NCI-H128 (cell line): Measurements from ENCODE around the gene DRAP1.

Source experiments
- DNase-seq: peaks from one replicate; lab custom pipeline; 2025; ENCODE audit not compliant: unreplicated experiment; lab: John Stamatoyannopoulos, UW

The DRAP1 gene, protein sequence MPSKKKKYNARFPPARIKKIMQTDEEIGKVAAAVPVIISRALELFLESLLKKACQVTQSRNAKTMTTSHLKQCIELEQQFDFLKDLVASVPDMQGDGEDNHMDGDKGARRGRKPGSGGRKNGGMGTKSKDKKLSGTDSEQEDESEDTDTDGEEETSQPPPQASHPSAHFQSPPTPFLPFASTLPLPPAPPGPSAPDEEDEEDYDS

DNA sequence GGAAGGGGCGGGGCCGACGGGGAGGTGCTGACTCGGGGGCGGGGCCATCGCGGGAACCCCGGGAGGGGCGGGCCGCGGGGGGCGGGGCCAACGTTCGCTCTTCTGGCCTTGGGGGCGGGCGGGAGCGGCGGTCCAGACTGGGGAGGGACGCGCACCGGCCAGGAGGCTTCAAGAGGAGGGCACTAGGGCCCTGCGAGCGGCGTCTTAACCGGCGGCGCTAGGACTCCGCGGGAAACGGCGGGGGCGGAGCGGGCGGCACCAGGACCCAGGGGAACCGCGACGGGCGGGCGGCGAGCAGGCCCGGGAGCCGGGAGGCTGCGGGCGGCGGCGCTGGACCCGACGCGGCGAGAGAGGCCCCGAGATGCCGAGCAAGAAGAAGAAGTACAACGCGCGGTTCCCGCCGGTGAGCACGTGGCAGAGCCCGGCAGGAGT, at the start of gene DRAP1:
Gene DRAP1 (plus strand): TSS at position 286 of the 432 bp plus-strand sequence. CDS start 76 bp downstream, at position 362.
- DNase-seq: peak; percentile 90

DNA sequence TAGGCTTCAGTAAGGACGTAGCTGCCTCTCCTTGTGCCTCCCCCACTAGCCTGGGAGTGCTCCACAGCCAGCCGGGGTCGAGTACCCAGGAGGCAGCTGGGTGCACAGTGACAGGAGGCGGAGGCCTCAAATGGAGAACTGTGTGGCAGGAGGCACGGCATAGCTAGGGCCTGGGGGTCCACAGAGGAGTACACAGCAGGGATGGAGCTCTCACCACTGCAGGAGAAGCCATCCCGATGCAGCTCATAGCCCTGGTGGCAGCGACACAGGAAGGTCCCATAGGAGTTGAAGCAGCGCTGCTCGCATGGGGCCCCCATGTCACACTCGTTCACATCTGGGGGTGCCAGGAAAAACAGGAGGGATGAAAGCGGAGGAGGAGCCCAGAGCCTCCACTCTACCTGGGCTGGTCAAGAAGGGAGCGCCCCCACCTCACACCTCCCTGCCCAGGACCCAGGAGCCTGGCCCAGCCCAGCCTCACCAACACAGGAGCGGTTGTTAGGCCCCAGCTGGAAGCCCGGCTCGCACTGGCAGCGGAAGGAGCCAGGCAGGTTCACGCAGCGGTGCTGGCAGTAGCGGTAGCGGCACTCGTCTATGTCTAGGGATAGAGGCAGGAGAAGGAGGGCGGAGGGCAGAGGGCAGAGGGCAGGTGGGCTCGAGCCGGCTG, 49.5 kb upstream of the DRAP1 start:
- no peak for DNase-seq

DNA sequence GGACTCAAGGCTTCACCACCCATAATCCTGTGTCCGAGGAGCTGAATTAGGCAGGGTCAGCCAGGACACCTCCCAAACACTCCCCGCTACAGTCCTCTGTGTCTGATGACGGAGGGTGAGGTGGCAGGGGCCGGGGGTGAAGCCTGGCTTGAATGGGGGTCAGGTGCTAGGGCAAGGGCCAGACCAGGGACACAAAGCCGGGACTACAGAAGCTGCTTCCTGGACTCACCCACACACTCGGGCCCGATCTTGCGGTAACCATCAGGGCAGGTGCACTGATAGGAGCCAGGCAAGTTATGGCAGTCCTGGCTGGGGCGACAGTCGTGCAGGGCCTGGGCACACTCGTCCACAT, 48.9 kb upstream of the DRAP1 start:
- DNase-seq: no peak

DNA sequence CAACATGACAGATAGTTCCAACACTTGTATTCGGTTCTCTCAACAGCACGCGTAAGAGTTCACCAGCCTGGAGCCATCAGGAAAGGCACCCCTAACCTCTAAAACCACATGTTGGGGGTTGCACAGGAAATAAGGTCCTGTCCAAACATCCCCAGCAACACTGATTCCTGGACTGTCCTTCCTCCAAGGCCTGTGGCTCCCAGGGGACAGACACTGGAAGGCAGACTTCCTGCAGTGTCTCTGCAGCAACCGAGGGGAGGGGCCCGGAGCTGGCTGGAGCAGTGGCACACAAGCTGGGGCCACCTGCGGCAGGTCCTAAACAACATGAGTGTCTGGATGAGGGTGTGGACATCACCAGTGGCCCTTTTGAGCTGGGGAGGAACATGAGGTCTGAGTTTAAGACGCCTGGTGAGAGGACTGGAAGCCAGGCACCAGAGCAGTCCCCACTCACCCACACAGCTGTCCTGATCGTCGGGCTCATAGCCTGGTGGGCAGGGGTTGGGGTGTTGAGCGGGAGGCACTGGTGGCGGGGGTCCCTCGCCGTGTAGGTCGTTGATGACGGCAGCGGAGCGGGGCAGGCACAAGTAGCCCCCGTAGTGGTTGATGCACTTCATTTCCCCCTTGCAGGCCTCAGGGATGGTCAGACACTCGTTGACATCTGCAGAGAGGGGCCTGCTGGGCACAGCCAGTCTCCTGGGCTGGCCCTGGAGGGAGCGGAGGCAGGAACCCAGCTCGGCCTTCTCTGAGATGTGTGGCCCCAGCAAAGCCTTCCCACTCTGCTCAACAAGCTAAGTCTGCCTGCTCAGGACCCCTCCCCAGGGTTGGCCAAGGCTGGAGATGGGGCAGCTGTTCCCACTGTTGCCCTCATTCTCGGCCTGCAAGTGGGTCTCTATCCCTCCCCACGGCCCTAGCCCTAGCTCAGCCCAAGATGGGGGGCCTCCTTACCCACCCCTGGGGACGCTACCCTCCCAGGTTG, 48.2 kb upstream of the DRAP1 start:
- no peak for DNase-seq

DNA sequence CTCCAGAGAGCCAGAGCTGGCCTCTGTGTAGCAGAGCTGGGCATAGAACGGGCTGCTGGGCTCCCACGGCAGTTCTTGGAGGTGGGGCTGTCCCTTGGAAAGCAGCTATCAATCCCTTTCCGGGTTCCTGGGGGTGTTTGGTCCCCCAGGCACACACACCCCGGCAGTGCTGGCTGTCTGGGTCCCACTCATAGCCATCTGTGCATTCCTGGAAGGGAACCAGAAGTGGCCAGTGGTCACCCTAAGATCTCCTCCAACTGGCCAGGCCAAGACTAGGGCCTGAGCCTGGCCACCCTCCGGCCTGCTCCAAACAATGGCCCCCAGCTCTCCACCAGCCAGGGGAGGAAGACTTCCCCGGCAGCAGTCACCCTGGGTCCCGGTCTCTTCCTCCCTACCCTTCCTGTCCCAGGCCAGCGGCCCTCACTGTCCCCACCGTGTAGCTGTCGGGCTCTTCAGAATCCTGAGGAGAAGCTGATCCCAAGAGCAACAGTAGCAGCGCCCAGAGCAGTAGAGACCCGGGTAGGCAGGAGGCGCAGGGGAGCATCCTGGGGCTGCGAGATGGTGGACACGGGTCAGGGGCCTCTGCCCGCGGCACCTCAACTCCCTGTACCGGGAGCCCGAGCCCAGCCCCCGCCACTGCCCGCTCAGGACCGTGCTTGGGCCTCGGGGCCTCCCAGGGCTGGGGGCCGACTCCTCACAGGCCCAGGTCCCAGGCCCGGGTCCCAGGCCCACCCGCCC, 47.2 kb upstream of the DRAP1 start:
- DNase-seq: no peak

DNA sequence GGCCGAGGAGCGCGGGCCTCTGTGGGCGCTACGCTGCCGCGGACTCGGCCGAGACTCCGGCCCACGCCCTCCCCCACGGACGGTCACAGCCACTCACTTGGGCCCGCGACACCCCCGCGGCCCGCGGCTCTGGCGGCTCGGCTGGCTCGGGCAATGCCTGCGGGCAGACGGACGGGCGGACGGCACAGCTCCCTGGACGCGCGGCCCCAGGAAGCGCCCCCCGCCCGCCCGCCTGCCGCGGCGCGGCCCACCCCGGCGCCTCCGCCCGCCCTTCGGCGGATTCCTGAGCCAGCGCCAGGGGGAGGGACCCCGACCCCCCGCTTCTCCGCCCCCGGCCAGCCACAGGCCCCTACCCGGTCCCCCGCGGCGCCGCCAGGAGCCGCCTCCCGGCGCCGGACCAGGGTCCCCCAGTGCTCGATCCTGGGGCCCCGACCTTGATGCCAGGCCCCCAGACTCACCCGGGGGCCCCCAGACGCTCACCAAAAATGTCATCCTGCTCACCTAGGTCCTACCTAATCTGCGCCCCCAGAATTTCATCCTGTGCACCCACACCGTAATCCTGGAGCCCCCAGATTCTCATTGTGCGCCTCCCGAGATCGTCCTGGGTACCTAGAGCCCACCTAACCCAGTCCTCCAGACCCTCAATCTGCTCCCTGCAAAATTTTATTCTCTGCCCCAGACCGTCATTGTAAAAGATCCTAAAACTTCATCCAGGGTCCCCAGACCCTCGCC, 46.5 kb upstream of the DRAP1 start, which contains the start of gene EFEMP2:
Gene EFEMP2 (minus strand): TSS at position 215 of the 732 bp plus-strand sequence. CDS start 446 bp downstream, outside the sequence.
- no peak for DNase-seq

DNA sequence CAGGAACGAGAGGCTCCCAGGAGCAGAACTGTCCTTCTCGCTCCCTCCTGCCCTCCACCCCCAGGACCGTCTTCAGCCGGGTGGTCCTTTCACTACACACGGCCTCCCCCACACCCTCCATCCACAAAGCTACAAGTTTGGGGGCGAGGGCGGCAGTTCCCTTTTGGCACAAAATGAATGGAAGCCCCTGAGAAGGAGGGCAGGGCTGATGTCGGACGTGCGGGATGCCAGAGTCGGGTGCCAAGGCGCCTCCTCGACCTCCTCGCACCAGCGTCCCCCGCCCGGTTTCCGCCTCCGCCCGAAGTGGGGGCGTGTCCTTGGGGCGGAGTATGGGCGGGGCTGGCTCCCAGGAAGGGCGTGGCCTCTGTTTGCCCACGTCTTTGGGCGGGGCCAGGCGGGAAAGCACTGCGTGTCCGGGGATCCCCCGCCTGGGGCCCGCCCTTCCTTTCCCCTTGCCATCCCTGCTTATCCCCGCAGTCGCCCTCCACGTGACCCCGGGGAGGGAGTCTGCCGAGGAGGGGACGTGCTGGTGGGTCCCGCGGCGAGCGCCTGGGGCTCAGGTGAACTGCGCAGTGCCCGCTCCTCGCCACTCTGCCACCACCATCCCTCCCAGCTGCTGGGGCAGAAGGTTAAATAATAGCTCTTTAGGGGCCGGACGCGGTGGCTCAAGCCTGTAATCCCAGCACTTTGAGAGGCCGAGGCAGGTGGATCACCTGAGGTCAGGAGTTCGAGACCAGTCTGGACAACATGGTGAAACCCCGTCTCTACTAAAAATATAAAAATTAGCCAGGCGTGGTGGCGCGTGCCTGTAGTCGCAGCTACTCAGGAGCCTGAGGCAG, 45.7 kb upstream of the DRAP1 start:
- DNase-seq: peak; percentile 91

DNA sequence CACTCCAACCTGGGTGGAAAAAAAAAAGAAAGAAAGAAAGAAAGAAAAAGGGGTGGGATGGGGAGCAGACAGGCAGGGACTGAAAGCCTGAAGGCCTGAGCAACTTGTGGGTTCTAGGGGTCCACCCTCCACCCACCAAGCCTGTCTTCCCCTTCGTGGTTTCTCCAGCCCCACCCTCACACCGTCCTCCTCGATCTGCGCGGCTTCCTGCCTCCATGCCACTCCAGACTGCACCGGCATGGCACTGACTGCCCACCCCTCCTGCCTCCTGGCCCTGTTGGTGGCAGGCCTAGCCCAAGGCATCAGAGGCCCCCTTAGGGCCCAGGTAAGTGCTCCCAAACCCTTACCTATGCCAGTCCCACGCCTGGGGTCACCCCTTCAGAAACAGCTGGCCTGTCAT, 39.6 kb upstream of the DRAP1 start, which contains the start of gene CTSW:
Gene CTSW (plus strand): TSS at position 221 of the 400 bp plus-strand sequence. CDS start 18 bp downstream, at position 239.
- DNase-seq: no peak

DNA sequence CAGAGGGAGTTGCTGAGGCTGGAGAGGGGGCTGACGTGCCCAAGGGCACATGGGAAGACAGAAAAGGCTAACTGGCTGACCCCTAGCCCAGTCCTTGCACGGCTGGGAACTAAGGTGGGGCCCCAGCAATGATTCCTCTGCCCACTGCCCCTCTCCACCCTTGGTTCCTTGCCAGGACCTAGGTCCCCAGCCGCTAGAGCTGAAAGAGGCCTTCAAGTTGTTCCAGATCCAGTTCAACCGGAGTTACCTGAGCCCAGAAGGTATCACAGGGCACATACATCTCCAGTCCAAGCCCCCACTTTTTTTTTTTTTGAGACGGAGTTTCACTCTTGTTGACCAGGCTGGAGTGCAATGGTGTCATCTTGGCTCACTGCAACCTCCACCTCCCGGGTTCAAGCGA, 39.2 kb upstream of the DRAP1 start:
- no peak for DNase-seq

DNA sequence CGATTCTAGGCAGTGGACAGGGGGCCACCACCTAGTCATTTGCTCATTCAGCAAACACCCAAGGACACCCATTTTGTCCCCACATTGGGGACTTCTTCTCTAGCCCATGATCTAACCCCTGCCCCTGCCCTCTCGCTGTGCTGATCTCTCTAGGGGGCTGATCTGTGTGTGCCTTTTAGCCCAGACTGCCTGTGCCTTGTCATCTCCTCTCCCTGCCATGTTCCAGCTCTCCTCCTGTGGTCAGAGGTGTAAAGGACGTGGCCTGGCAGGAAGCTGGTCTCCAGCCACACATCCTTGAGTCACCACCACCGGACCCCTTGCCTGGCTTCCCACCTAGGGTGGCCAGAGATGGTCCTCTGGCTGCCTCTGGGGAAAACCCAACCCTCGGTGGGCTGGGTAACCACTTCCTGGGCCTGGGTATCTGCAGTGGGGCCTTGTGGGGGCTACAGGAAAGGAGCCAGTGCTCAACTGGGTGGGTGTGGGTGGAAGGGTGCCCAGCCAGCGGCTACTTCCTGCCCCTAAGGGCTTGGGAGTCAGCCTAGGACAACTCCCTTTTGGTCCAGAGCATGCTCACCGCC, 38.3 kb upstream of the DRAP1 start:
- DNase-seq: no peak

DNA sequence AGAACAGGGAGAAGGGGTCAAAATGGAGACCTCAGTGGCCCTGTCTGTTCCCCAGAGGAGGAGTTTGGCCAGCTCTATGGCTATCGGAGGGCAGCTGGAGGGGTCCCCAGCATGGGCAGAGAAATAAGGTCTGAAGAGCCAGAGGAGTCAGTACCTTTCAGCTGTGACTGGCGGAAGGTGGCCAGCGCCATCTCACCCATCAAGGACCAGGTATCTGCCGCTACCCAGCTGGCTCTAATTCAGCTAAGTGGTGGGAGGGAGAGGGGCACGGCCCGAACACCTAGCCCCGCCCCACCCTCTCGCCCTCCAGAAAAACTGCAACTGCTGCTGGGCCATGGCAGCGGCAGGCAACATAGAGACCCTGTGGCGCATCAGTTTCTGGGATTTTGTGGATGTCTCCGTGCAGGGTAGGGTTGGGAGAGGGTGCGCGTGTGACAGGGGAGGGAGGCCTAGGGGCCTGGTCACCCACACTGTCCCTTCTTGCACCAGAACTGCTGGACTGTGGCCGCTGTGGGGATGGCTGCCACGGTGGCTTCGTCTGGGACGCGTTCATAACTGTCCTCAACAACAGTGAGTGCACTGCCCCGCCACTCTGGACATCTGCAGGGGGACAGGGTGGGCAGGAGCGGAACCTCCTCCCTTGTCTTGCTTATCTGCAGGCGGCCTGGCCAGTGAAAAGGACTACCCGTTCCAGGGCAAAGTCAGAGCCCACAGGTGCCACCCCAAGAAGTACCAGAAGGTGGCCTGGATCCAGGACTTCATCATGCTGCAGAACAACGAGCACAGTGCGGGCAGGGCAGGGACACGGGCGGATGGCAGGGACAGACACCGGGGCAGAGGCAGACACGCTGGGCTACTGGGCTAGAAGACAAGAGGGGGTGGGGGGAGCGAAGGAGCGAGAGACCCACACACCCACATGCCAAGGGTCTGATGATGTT, 36.8 kb upstream of the DRAP1 start:
- DNase-seq: no peak

DNA sequence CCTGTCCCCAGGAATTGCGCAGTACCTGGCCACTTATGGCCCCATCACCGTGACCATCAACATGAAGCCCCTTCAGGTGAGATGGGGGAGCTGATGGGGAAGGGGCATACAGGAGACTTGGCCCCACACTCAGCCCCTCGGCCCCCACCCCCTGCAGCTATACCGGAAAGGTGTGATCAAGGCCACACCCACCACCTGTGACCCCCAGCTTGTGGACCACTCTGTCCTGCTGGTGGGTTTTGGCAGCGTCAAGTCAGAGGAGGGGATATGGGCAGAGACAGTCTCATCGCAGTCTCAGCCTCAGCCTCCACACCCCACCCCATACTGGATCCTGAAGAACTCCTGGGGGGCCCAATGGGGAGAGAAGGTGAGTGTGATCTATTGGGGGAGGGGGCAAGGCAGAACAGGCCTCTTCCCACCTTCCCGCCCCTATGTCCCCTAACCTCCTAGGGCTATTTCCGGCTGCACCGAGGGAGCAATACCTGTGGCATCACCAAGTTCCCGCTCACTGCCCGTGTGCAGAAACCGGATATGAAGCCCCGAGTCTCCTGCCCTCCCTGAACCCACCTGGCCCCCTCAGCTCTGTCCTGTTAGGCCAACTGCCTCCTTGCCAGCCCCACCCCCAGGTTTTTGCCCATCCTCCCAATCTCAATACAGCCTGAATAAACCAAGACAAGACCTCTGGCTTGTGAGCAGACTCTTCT, 36.0 kb upstream of the DRAP1 start:
- DNase-seq: no peak

DNA sequence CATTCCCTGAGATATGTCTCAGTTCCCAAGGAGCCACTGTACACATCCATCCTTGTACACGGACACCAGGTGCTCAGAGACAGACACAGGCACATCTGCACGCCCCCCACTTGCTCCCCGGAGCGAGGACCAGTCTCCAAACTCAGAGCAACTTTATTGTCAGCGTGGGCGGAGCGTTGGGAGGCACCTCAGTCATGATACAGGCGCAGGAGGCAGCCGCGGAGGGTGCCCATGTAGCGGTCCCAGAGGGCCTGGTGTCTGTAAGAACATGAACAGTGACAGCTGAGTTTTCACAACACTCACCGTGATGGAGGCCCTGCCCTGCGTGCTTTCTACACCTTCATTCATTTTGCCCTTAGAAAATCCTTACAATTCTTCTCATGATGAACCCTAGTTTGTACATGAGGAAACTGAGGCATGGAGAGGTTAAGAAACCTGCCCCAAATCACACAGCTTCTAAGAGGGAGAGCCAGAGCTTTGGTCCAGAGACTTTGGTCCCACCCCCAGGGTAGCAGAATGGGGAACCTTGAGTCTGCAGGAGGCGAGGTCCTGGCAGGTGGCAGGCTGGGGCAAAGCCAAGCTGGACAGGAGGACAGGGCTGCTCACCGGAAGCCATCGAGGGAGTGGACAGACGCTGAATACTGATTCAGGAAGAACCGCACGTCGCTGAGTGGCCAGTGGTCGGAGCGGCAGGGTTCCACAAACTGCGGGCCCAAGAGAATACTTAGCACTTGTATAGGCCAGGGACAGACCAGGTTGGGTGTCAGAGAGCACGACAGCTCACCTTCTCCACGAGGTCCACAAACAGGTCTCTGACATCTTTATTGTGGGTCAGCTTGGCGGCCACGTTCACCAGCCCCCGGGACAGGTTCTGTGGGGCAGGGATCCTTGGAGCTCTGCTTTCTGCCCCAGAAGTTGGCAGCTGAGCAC, 35.2 kb upstream of the DRAP1 start:
- no peak for DNase-seq

DNA sequence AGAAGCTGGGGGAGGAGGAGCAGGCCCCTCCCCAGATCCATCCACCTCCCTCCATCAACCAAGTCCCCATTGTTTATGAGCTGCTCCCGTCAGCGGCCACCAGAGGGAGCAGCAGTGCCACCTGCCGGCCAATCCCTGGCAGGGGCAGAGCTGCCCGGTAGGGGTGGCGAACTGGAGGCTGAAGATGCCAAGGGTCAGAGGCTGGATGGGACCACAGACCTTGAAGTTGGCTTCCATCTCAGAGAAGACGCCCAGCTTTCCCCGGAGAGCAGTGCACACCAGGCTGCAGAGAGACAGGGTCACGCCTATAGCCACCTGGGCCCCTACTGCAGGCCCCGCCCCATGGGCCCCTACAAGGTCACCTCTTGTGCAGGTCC, 34.5 kb upstream of the DRAP1 start:
- peak; percentile 57 for DNase-seq

DNA sequence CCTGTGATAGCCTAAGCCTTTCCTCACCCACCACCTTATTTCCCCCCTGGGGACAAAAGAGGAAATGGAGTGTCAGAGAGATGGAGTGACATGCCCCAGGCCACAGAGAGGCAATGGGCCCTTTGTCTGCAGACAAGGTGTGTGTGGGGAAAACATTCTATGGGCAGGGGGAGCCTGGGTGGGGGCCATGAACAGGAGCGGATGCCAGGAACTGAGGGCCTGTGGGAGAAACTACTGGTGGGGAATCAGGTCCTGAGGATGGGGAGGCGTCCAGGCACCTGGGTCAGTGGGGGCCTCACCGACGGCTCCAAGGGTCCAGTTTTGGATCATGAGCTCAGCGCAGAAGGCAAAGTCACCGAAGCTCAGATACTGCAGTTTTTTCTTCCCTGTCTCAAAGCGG, 34.0 kb upstream of the DRAP1 start:
- no peak for DNase-seq
